GM18526 (cell line): ENCODE data around the gene CPEB1.

Source experiments
- POLR2A ChIP-seq: IDR thresholded peaks from 3 replicates; pipeline ENCODE4 v1.6.1; 2011; ENCODE audit not compliant: insufficient read length; ENCODE audit errors: extremely low read depth

CPEB1 gene

GRCh38 chr15:82531496-82532382 is 115.4 kb downstream of the CPEB1 start:
- no peak for TF ChIP-seq POLR2A

GRCh38 chr15:82530606-82531379 is 116.4 kb downstream of the CPEB1 start:
- TF ChIP-seq POLR2A = no peak

- no peak for TF ChIP-seq POLR2A
Measured at GRCh38 chr15:82530006-82530405, 117.2 kb downstream of the CPEB1 start.
